HuH-7.5 (cell line): ENCODE measurements around the gene TP63.

Source experiments
- DNase-seq: peaks from one replicate; pipeline ENCODE4 v3.0.0; 2011; ENCODE audit warnings: low spot score

TP63 gene

DNA sequence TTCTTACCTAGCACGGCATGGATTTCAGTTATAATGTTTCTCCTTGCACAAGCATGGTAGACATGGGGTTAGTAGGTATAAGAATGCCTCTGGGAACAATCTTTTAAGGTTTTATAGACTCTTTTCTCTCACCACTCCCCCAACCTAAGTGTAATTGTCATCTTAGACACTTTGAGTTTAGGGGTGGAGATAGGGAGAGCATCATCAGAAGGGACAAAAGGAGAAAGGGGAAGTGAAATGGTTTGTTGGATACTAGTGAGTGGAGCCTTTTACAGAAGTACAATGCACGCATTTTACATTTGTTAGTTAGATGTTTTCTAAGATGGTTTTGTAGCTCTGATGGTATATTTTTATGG is 189.2 kb downstream of the TP63 start:
- no peak for DNase-seq

DNA sequence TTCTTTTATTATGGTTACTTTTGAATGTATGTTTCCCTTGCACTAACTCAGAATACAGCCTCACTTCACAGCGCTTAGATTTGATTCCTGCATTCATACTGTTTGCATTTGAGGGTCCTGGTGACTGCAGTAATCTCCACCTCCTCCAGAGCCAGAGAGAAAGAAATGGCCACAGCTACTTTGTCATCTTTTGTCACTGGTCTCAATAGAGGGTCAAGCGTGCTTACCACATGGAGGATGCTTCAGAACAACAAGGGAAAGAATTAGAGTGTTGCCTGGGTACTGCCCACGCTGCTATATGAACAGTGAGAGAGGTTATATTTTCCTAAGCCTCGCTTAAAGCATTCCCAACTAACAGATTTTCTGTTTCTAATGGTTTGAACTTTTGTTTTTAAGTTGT is 190.1 kb downstream of the TP63 start:
- DNase-seq, result no peak

DNA sequence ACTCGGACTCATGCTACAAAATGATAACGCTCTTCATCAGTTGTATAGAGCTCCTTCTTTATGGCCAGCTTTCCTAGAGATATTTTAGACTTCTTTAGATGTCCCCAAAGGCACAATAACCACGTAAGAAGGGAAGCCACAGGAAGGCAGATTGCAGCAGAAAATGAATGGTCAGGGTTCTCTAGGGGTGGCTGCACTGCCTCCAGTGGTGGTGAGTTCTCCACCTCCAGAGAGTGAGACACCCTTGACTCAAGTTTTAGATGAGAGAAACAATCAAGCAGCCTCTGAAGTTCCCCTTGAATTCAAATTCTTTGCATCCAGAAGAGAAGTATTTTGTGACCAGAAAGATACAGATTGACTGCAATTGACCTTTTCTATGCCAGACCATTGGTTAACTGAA is 191.5 kb downstream of the TP63 start:
- DNase-seq, result no peak

DNA sequence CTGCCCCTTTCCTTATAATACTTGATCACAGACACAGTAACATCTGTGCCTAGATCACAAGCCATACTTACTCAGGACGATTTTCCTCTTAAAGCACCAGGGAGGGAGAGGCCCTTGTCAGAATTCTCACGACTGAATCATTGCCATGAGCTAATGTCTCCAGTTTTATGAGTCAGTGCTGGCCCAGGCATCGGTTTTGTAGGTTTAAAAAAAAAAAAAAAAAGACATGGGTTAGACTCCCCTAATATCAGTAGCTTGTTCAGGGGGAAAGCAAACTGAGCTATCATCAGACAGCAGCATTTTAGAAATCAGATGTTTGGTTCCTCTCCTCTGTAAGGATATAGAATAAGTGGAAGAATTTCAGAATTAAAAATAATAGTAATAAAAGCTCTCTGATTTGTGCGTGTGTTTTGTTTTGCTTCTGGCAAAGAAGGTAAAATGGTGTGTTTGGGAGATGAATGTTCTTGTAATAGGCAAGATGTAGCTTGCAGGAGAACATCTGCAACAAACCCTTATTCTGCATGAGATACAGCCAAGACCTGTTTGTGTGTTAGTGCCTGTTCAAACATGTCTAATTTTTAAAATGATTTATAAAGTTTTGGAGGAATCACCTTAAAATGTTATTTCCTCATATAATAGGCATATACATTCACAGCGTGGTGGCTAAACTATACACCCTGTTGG is 193.6 kb downstream of the TP63 start:
- DNase-seq, result no peak

DNA sequence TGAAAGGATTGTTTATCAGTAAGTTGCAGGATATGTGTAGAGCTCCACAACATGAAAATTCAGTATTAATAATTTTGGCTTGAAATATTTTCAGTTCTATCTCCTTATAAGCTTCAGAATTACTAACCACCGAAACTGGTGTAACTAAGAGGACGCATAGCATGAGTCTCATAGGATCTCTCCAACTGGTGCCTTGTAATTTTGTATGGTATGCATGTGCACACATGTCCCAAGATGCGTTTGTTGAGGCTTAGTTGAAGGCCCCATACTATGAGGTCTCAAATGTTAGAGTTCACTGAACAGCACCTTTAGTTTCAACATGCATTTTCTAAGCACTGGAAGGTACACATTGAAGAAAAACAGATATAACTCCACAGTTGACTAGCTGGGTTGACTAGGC is 195.4 kb downstream of the TP63 start:
- DNase-seq, result no peak

DNA sequence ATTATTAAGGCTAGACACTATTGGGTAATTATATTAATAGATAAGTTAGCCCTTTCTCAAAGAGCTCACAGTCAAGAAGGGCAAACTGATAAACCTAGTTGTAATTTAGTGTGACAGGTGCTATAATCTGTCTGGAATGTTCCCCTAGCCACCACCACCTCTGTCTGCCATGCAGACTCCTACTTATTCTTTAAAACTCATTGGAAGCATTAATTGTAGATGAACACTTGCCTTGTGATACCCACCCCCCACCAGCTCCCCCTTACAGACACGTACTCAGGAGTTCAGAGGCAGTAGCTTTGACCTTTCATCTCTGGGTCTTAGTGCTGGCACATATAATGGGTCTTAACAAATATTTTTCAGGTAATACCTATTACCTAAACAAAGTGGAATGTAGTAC is 195.9 kb downstream of the TP63 start:
- DNase-seq, result no peak

DNA sequence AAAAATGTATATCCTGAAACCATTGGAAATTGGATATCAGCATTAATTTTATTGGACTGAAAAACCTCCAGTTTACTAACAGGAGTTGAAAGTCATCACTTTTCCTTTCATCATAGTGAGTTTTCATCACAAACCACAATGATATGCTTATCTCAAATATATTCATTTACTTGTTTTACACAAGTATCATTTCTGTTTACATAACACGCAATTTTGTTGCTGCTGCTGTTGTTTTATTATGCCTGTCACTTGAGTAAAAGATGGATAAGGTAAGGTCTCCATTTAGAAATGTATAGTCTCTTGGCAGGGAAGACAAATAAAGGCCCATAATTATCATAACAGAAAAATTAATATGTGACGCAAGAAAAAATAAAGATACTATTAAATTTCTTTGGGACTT is 199.2 kb downstream of the TP63 start:
- DNase-seq, result no peak

DNA sequence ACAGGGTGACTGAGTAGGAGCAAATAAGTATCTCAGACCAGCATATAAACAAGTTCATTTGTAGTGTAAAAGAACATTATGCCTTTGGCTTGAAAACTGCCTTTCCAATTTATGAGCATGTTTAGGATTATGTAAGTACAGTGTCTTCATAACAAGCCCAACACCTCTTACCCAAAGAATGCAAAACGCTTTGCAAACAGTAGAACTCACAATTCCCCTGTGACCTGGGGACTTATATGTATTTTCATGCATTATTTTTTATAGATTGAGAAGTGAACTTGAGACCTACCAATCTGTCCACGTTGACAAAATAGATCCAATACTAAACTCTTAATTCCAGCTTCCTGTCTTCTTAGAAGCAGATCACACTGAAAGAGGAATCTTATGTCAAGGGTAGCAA is 202.1 kb downstream of the TP63 start:
- no peak for DNase-seq

DNA sequence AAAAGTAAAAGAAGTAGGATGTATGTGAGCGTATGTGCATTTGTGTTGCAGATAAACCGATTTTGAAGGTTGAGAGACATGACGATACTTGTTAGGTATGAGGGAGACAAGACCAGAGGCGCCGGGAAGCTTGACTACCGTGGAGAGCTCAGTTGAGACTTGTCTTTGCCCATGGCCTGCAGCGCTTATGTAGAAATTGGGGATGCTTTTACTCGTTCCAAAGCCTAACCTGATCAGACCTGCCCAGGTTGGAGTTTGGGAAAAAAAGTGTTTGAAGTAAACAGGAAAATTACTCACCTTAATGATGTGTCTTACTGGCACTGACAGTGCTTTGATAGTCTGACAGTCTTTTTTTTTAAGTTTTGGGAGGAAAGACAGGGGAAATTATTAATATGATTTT is 202.8 kb downstream of the TP63 start:
- DNase-seq, result no peak

DNA sequence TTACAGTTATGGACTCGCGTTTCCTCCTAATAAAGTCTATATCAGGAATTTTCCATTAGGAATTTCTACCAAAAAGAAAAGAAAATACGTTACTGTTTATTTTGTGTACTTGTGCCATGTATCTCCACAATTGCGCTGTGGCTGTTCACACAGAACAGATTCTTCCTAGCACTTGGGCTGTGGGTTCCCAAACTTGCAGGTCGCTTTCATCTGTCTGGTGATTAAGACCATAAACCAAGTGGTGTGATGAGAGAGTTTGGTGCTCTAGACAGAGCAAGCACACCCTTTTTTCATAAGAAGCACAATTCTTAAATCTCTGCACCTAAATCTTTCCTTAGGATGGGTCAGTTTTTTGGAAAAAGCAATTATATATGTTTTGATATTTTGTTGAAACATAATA is 203.3 kb downstream of the TP63 start:
- no peak for DNase-seq

DNA sequence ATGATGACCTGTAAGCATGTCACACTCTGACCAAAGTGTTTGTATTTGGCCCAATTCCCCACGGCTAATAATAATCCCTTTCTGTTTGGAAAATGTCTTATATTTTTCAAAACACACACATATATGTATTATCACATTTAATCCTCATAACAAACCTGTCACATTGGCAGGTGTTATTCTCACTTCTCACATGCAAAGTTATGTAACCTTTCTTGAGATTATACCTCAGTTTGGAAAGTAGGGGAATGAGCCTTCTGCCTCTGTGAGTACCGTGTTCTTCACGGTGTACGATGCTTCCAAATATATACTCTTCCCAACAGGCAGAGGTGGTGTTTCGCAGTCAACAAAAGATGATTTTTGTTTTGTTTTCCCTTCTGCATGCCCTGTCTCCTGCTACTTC is 205.6 kb downstream of the TP63 start:
- no peak for DNase-seq

DNA sequence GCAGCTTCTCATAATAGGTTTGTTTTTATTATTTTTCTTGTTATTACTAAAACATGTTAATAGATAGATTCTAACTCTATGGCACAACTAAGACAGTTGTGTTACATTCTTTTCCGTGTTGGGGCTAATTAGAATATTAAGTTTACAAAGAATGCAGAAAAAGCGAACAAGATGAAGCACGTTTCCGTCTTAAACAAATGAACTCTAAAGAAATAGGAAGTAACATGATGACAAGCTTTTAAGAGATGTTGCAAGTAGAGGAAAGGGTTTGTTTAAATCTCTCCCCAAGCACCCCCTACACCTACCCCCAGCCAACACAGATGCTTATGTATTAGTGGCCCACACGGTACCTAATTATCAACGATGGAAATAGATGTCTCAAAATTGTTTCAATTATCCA is 207.1 kb downstream of the TP63 start:
- no peak for DNase-seq

DNA sequence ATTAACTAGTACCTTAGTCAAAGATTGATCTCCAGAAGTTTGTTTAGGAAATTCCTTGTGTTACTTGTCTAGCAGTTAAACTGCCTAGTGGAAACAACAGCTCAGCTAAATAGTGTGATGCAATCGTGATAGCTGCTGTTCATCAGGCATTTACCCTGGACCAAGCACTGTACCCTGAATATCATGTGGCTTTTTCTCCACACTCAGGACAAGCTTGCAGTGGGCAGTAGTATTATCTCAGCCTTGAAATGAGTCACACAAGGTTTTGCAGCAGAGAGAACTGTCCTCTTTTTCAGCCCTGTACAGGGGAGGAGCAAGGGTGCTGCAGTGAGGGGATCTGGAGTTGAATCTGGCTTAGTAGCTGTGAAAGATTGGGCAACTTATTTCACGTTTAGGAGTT is 208.4 kb downstream of the TP63 start:
- no peak for DNase-seq

DNA sequence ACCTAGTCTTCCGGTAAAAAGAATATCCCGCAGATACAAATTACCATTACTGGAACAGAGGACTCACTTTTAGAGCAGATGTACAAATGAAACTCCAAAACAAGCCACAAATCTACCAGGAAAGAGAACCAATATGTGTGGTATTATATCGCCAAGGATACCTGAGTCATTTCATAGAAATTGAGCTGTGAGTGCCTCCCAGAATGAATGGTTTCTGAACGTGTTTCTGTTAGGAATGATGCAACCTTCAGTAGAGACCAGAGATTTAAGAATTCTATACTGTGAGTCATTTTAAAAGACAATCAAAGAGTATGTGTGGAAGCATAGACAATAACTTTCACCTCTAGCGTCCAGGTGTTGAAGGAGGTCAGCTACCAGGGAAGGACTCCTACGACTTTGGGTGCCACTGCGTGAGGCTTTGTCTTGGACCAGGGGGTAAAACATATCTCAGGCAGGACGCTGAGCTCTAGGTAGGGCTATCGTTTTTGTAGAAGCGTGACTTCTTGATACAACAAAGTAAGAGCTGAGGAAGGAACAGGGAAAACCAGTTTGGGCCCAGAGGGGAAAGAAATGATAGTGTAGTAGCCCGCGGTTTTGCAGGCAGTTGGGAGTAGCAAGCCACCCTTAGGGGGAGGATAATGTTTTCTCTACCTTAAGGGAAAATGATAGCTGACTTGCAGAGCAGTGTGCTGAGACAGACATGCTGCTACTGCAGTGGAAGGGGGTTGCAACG is 210.4 kb downstream of the TP63 start:
- no peak for DNase-seq

DNA sequence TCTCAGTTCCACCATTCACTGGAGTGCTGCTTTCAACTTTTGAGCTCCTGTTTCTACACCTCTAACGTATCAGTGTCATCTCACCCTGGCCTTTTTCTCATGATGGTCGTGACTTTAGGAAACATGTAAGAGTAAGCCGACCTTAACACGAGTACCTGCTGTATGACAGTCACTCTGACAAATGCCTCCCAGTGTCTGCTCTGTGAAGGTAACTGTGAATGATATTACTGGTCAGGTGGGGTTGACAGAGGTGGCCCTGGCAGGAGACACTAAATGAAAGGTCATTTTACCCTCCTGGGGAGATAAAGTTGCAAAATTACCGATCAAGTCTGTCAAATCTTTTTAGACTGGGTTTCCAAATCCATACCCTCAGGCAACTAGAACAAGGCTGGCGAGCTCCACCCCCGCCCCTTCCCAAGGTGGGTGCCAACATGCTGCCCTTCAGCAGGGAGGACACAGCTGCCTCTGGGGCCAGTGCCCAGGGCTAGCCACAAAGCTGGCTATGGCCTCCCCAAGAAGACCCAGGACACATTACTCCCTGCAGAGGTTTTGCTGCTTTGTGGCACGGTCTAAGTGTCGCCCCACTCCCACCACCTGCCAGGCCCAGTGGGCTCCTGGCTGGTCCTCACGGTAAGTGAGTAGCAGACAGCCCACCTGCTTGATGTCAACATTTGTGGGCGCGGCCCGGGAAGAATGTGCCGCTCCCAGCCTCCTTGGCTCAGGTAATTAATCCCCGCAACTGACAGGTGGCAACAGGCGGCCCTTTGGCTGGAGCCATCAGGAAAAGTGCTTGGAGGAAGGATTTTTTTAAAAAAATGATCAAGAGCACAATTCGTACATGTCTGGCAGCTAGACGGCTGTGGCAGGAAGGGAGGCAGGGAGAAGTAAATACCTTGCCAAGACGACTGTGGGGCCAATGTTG is 211.8 kb downstream of the TP63 start:
- no peak for DNase-seq

DNA sequence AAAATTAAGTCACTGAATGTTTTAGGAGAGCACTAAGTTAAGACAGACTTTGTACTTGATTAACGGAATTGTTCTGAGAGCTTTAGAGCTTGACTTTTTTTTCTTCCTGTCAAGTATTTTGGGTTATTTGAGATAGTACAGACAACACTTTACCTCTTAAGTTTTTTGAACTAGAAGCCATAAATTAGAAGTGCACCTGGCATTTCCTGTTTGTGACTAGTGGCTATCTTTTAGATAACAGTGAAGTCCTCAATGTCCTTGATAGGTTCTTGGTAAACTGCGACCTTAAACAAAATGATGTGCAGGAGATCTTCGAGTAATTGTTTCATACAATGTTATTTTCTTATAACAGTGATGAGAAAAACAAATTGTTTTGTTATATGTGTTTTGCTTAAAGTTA is 213.9 kb downstream of the TP63 start:
- no peak for DNase-seq

DNA sequence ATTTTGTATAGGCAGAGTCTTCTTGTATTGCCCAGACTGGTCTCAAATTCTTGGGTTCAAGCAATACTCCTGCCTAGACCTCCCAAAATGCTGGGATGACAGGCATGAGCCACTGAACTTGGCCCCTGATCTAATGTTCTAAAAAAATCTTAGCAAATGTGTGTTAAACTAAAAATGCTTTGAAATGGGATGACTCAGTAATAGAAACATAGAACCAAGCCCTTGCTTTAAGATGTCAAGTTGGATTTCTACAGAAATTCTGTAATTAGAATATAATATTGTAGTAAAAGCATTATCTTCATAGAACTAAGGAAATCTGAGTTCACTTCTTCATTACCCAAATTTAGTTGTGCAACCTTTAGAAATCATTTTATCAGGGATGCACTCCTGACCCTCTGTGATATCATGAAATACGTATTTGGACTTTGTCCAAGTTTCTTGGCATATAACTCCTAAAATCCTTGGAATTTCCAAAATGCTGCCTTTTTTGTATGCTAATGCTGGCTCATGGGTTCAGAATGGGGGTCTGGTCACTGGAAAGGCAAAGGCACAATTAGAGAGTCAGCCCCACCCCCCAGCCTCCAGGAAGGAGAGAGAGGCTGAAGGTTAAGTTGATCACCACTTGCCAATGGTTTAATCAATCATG is 217.3 kb downstream of the TP63 start:
- no peak for DNase-seq

DNA sequence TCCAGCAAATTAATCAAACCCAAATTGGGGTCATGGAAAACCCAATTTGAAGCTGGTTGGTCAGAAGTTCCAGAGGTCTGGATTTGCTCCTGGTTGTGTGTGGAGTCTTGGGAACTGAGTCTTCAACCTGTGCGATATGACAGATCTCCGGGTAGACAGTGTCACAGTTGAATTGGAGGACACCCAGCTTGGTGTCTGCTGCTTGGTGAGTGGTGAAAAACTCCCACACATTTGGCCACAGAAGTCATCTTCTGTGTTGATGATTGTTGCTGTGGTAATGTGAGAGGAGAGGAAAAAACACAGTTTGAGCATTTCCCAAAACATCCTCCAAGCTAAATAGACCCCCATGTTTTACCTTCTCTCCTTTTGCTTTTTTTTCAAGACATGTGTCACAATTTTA is 218.1 kb downstream of the TP63 start:
- no peak for DNase-seq

DNA sequence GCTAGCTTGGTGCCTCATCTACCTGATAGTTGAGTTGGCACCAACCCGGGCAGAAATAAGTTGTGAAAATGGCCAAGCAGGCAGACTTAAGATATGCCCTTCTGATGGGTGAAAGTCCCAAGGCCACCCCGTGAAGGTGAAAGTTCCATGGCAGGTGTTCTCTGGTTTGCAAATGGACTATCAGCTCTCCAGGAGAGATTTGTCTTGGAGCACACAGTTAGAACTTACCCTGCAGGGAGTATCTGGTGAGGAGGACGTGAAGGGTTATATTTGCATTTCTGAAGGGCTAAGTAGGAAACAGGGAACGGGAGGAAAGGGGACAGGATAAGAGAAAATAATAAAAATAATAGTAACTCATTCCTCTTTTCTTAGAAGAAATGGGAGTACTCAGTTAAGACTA is 220.5 kb downstream of the TP63 start:
- DNase-seq, result no peak

DNA sequence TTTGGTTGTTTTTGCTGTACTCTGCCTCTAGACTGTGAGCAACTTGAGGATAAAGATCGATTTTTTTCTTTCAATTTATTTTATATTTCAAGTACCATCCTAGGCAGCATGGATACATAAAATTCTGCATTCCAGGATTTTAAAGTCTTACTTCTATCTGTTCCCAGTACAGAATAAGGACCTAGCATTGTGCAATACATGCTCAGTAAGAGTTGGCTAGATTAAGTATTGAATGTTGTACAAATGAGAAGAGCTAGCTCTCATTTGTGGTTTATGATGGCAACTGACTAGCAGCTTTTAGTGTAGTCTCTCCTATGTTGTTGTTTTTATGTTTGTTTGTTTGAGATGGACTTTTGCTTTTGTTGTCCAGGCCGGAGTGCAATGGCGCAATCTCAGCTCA is 222.7 kb downstream of the TP63 start:
- no peak for DNase-seq

DNA sequence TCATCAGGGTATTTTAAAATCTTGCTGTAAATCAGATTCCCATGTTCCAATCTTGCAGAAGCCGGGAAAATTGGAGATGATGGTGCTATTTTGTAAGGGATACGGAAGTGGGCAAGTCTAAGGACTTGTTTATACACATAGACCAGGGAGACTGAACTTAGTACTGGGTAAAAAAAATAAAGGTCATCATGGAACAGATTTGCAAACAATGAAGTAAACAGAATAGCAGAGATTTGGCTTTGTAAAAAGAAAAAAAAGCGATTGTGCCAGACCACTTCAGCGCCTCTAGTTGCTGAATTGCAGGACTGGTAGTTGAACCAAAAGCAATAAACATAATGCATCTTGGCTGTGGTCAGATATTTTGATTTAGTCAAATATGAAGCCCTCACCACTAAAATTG is 229.1 kb downstream of the TP63 start:
- DNase-seq, result no peak

DNA sequence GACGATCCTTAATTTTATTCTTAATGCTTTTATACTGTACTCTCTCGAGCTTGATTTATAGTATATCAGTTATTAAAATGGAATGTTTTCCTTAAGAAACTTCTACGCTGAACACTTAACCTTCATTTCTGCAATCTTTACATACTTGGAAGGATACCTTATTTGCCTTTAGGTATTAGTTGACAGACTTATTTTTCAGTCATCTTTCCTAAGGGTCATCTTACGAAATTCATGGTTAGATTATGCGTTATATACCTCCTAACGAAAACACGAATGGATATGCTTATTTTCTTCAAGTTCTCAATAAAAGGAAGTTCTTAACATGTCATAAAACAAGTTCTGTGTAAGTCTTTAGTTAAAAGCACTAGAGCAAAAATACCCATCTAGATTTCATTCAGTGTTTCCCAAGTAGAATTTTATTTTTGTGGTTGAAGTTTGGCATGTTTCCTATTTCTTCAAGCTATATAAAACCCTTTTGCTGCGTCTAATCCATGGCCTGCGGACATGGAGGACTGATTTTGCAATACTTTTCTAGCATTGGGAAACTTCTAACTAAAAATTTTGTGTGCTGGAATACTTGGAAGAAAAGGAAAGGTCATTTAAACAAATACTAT is 231.3 kb downstream of the TP63 start:
- DNase-seq, result no peak
